GM13976 (cell line): ENCODE results near the gene FLVCR2.

Source experiments
- DNase-seq: peaks from one replicate; pipeline ENCODE4 v3.0.0; 2012; ENCODE audit warnings: low spot score
- in situ Hi-C: fragments of 300-500 bp; cut with MboI; formaldehyde crosslinking; loops from one replicate; pipeline ENCODE4 v1.12.0; 2022; ENCODE audit warnings: low sequenced_read_pairs, mixed read lengths, inconsistent platforms; ENCODE audit not compliant: unreplicated experiment
- TF ChIP-seq, protein P1 (sequence below): IDR thresholded peaks from 2 replicates; pipeline ENCODE4 v1.5.1; 2012; ENCODE audit warnings: borderline replicate concordance, mild to moderate bottlenecking; ENCODE audit not compliant: insufficient read depth; ENCODE audit errors: extremely low read depth, missing control alignments, control extremely low read depth

FLVCR2 gene

DNA sequence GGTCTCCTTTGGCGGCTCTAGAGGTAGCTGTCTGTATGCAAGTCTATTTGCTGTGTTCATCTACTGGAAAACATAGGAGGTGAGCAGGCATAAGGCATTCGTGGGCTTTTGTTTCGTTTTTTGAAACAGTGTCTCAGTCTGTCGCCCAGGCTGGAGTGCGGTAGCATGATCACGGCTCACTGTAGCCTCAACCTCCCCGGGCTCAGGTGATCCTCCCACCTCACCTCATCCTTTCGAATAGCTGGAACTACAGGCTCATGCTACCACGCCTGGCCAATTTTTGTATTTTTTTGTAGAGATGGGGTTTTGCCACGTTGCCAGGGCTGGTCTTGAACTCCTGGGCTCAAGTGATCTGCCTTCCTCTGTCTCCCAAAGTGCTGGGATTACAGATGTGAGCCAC is 27.5 kb downstream of the FLVCR2 start:
- no peak for DNase-seq
- in situ Hi-C loops: no loop called here
- TF ChIP-seq, protein P1, sequence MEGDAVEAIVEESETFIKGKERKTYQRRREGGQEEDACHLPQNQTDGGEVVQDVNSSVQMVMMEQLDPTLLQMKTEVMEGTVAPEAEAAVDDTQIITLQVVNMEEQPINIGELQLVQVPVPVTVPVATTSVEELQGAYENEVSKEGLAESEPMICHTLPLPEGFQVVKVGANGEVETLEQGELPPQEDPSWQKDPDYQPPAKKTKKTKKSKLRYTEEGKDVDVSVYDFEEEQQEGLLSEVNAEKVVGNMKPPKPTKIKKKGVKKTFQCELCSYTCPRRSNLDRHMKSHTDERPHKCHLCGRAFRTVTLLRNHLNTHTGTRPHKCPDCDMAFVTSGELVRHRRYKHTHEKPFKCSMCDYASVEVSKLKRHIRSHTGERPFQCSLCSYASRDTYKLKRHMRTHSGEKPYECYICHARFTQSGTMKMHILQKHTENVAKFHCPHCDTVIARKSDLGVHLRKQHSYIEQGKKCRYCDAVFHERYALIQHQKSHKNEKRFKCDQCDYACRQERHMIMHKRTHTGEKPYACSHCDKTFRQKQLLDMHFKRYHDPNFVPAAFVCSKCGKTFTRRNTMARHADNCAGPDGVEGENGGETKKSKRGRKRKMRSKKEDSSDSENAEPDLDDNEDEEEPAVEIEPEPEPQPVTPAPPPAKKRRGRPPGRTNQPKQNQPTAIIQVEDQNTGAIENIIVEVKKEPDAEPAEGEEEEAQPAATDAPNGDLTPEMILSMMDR: no peak

DNA sequence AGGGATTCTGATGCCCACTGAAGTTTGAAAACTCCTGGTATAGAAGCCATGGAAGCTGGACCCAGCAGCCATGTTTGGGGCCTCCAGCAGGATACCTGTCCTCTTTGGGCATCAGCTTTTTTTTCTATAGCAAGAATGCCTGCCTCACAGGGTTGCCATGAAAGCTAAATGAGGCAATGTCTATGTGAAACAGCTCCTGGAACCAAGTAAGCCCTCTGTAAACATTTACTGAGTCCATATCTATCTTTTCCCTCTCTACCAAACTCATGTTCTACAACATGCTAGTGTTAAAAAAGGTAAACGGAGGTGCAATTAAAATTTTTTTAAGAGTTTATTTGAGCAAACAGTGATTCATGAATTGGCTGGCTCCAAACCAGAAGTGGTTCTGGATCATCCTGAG is 28.6 kb downstream of the FLVCR2 start:
- DNase-seq: no peak
- in situ Hi-C loops: no loop called here
- TF ChIP-seq, protein P1: no peak

DNA sequence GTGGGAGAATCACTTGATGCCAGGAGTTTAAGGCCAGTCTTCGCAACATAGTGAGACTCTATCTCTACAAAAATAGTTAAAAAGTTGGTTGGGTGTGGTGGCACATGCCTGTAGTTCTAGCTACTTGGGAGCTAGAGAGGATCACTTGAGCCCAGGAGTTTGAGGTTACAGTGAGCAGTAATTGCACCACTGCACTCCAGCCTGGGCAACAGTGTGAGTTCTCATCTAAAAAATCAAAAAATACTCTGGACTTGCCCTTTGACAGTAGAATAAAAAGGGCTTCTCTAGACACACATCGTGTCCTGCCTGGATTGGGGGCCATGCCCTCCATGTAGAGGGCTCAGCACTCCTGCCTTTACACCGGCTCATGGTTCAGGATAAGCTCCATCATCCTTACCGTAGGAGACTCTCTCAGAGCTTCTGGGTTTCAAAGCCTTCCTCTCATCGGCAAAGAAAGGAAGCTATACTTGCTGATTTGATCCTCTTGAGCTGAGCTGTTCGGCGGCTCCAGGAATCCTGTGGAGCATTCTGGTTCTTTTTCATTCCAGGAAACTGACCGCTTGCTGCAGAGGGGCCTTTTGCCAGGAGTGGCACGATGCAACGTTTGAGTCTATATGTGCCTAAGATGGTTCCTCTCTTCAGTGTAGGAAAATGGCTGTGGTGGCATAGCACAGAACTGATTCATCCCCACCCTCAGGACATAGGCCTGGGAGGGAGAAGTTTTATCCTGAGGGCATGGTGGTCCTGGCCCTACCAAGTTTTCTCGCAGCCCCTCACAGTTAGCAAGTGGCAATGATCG is 29.6 kb downstream of the FLVCR2 start:
- TF ChIP-seq, protein P1: no peak
- in situ Hi-C loops: no loop called here

DNA sequence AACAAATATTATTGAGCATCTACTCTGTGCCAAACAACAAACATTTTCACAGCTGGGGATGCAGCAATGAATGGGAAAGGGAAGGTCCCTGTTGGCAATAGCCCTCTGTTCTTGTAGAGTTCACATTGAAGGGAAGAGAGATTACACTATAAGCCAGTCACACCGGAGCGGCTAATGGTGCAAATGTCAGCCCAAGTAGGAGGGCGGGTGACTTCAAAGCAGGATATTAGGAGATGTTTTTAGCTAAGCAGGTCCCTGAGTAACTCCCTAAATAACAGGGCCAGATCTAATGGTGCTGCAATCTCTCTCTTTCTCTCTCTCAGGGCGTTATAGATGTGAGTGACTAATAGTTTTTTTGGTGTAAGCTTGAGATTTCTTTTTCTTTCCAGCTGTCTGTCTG is 30.7 kb downstream of the FLVCR2 start:
- DNase-seq: no peak
- in situ Hi-C loops: no loop called here
- TF ChIP-seq, protein P1: no peak

More for the DNA sequence above, 29.6 kb downstream of the FLVCR2 start:
- DNase-seq: no peak

DNA sequence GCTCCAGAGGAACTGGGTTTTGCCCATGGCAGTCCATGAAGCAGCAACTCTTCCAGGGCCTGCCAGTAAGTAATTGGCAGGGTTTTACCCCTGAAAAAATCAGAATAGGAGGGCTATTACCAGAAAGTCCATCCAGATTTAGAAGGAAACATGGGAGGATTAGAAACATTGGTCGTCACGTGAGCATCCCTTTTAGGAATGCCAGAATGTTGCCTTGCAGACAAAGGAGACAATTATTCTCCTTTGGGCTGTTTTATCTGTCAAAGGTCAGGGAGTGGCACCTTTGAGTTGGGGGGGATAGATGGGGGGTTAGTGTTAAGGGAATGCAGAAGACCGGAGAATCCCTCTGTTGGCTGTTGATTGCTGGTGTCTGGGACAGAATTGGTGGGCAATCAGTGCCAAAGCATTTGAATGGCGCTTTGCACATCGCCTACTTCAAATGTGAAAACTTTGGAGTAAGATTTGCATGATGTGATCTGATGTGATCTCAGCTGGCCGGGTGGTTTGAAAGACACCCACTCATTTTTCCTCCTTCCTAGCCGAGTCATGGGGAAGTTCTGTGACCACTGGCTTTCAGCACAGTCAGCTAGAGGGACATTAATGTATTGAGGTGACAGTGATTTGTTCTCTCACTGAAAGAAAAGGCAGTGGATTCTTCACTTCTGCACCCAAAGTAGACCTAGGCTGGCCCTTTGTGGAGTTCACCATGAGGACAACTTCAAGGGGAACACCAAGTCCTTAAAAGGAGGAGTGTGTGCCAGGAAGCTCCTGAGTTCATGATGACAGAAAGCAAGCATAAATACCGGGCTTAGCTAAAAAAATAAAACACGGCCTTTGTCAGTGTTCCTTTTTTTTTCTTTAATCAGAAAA is 31.4 kb downstream of the FLVCR2 start:
- DNase-seq: no peak
- TF ChIP-seq, protein P1: no peak
- in situ Hi-C loops: no loop called here

DNA sequence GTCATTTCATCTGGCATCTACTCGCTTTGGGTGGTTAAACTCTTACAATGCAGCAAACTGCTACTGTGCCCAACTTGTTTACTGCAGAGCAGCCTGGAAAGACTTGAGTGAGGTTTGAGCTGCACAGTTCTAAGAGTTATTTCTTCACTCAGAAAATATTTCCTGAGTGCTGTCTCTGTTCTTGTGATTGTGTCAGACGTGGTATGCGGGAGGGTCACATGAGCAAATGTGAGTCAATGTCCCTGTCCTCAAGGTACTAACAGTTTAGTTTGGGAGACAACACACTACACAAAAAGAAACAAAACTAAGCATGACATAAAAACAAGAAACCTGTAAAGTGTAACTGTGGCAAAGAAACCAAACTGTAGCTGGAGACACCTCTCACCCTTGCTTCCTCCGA is 32.4 kb downstream of the FLVCR2 start:
- no peak for DNase-seq
- in situ Hi-C loops: no loop called here

More for the DNA sequence above, 32.4 kb downstream of the FLVCR2 start:
- TF ChIP-seq, protein P1: no peak
